WTC11 (cell line): ENCODE results near the gene IGSF9B.

ENCODE experiments used
- ATF3 ChIP-seq: sonication (generic); formaldehyde crosslinking; conservative IDR thresholded peaks from 2 replicates; pipeline ENCODE4 v1.8.1; 2022; ENCODE audit warnings: mild to moderate bottlenecking, missing genetic modification reagents
- MAX ChIP-seq: sonication (generic); formaldehyde crosslinking; IDR thresholded peaks from 2 replicates; pipeline ENCODE4 v1.8.0; 2022; ENCODE audit warnings: mild to moderate bottlenecking, missing genetic modification reagents
- NR2C2 ChIP-seq: sonication (generic); formaldehyde crosslinking; IDR thresholded peaks from 2 replicates; pipeline ENCODE4 v1.8.0; 2022; ENCODE audit warnings: mild to moderate bottlenecking, missing genetic modification reagents

GRCh38 chr11:133995066-133995465 lies 38.3 kb upstream of the IGSF9B start:
- TF ChIP-seq ATF3 (CRISPR knock-in tag) = no peak
- TF ChIP-seq MAX (CRISPR knock-in tag) = no peak
- TF ChIP-seq NR2C2 (CRISPR knock-in tag) = no peak
